K562 (cell line): ENCODE results near the gene CUL4B. TPM values are rescaled to one million over a fixed set of nuclear protein-coding genes. Genes with fewer than 3 reads are reported as not detected.

ENCODE experiments used
- CAMTA2 ChIP-seq: fragments of 250-450 bp; sonication (Bioruptor Pico); conservative IDR thresholded peaks from 2 replicates; pipeline ENCODE4 v1.5.1; 2022
- HNRNPLL ChIP-seq: fragments of 200-400 bp; formaldehyde crosslinking; IDR thresholded peaks from 2 replicates; pipeline ENCODE4 v1.6.1; 2017; ENCODE audit warnings: low read length, low read depth, mild to moderate bottlenecking; ENCODE audit not compliant: poor library complexity, severe bottlenecking
- MCM5 ChIP-seq: fragments of 450-650 bp; IDR thresholded peaks from 2 replicates; pipeline ENCODE4 v1.6.1; 2016; ENCODE audit warnings: low read depth
- MTA1 ChIP-seq: fragments of 450-650 bp; IDR thresholded peaks from 2 replicates; pipeline ENCODE4 v1.6.1; 2017; ENCODE audit warnings: borderline replicate concordance
- POLR2AphosphoS2 ChIP-seq: IDR thresholded peaks from 2 replicates; pipeline ENCODE4 v1.6.1; 2012; ENCODE audit warnings: low read length, improper control_type of control experiment
- PTBP1 ChIP-seq: fragments of 200-400 bp; formaldehyde crosslinking; IDR thresholded peaks from 2 replicates; pipeline ENCODE4 v1.6.1; 2017; ENCODE audit warnings: low read depth, low read length
- SMARCA5 ChIP-seq: fragments of 450-650 bp; IDR thresholded peaks from 2 replicates; pipeline ENCODE4 v1.6.1; 2016
- SNRNP70 ChIP-seq: fragments of 200-400 bp; formaldehyde crosslinking; optimal IDR thresholded peaks from 2 replicates; pipeline ENCODE3; 2017; ENCODE audit warnings: low read depth, low read length
- STAT5A ChIP-seq: IDR thresholded peaks from 2 replicates; pipeline ENCODE4 v1.6.1; 2012; ENCODE audit warnings: low read length, inconsistent platforms, borderline replicate concordance
- TSC22D4 ChIP-seq: fragments of 450-650 bp; IDR thresholded peaks from 2 replicates; pipeline ENCODE4 v1.6.1; 2016; ENCODE audit warnings: missing genetic modification characterization, missing biosample characterization, control low read depth
- XRCC4 ChIP-seq: IDR thresholded peaks from one replicate; pipeline ENCODE4 v1.6.1; 2011; ENCODE audit not compliant: insufficient read depth, insufficient read length; ENCODE audit errors: extremely low read depth
- ZFP30 ChIP-seq: fragments of 250-450 bp; sonication (Bioruptor Pico); IDR thresholded peaks from 2 replicates; pipeline ENCODE4 v1.8.0; 2022; ENCODE audit warnings: moderate library complexity, mild to moderate bottlenecking, inconsistent platforms, borderline replicate concordance
- ZNF146 ChIP-seq: IDR thresholded peaks from one replicate; pipeline ENCODE4 v1.6.1; 2018; ENCODE audit warnings: missing compliant biosample characterization; ENCODE audit not compliant: unreplicated experiment
- ZNF77 ChIP-seq: fragments of 250-450 bp; sonication (Bioruptor Pico); IDR thresholded peaks from 2 replicates; pipeline ENCODE4 v1.5.0; 2020
- polyA plus RNA-seq, 8 experiments: library from polyadenylated mRNA; depleted of rRNA in 4 of 8; stranded (reverse) in 5 of 8; unstranded in 3 of 8; fragments of >200 nt; fragmentation: Nextera tagmentation in 2 of 8; fragmentation: Illumina TruSeq in 1 of 8; extraction: Ambion mirVana in 2 of 8; extraction: Trizol in 1 of 8; gene quantifications; 2 replicates each; pipeline versions ENCODE4 v1.2.1 to v1.2.3, GENCODE V29; 2011 to 2014; ENCODE audit warnings: inconsistent platforms in 1 of 8, missing spikeins in 1 of 8
- total RNA-seq, 7 experiments: library from RNA; depleted of rRNA in 6 of 7; stranded (reverse); fragments of >200 nt in 6 of 7; fragmentation: Illumina TruSeq in 2 of 7; extraction: Trizol in 2 of 7; gene quantifications; 2 replicates each; pipeline versions ENCODE4 v1.2.1 to v1.2.3, GENCODE V29; 2011 to 2021; ENCODE audit warnings: low replicate concordance in 1 of 7
- TF ChIP-seq, protein P1 (sequence below): fragments of 250-450 bp; sonication (Bioruptor Pico); IDR thresholded peaks from 2 replicates; pipeline ENCODE4 v1.4.0; 2020; ENCODE audit warnings: borderline replicate concordance
- TF ChIP-seq, protein P2 (sequence below): fragments of 450-650 bp; IDR thresholded peaks from 2 replicates; pipeline ENCODE4 v1.7.0; 2016; ENCODE audit warnings: borderline replicate concordance
- TF ChIP-seq, protein P3 (sequence below): fragments of 250-450 bp; sonication (Bioruptor Pico); IDR thresholded peaks from 2 replicates; pipeline ENCODE4 v1.8.0; 2021; ENCODE audit warnings: borderline replicate concordance, mild to moderate bottlenecking, moderate library complexity; ENCODE audit not compliant: poor library complexity, severe bottlenecking
- TF ChIP-seq, protein P4 (sequence below): fragments of 450-650 bp; IDR thresholded peaks from 2 replicates; pipeline ENCODE4 v1.6.1; 2016; ENCODE audit warnings: low read depth, mild to moderate bottlenecking, moderate library complexity
- TF ChIP-seq, protein P5 (sequence below): fragments of 250-450 bp; sonication (Bioruptor Pico); IDR thresholded peaks from 2 replicates; pipeline ENCODE4 v1.4.0; 2020
- TF ChIP-seq, protein P6 (sequence below): sonication (generic); formaldehyde crosslinking; IDR thresholded peaks from 2 replicates; pipeline ENCODE4 v1.8.1; 2023; ENCODE audit warnings: mild to moderate bottlenecking, missing genetic modification reagents

CUL4B gene
- total and polyA plus RNA-seq, 9 of the 15 experiments (the other 6 are each of a cell fraction or from before 2014, with no cell fraction given), result 15.0 to 41.7 (median 37.5) TPM

DNA sequence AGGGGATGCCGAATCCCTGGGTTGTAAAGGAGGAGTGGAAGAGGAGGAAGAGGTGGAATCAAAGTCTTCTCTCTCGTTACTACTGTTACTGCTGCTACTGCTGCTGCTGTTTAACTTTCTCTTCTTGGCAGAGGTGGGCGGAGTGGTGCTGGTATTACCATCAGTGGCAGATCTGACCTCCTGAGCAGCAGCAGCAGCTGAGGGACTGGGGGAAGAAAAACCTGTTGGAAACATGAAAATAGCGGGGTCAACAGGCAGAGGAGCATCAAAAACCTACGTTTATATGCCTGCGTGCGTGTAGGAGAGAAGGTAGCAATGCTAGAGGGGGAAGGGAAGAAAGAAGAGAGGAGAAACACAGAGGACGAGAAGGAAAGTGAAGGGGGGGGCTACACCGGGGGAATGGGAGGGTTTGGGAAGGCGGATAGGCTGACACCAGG is 339 bp downstream of the CUL4B start (continued):
- TF ChIP-seq, protein P1, sequence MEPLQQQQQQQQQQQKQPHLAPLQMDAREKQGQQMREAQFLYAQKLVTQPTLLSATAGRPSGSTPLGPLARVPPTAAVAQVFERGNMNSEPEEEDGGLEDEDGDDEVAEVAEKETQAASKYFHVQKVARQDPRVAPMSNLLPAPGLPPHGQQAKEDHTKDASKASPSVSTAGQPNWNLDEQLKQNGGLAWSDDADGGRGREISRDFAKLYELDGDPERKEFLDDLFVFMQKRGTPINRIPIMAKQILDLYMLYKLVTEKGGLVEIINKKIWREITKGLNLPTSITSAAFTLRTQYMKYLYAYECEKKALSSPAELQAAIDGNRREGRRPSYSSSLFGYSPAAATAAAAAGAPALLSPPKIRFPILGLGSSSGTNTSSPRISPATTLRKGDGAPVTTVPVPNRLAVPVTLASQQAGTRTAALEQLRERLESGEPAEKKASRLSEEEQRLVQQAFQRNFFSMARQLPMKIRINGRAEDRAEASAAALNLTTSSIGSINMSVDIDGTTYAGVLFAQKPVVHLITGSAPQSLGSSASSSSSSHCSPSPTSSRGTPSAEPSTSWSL (CRISPR knock-in tag), result no peak
- TF ChIP-seq, protein P2, sequence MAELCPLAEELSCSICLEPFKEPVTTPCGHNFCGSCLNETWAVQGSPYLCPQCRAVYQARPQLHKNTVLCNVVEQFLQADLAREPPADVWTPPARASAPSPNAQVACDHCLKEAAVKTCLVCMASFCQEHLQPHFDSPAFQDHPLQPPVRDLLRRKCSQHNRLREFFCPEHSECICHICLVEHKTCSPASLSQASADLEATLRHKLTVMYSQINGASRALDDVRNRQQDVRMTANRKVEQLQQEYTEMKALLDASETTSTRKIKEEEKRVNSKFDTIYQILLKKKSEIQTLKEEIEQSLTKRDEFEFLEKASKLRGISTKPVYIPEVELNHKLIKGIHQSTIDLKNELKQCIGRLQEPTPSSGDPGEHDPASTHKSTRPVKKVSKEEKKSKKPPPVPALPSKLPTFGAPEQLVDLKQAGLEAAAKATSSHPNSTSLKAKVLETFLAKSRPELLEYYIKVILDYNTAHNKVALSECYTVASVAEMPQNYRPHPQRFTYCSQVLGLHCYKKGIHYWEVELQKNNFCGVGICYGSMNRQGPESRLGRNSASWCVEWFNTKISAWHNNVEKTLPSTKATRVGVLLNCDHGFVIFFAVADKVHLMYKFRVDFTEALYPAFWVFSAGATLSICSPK, result no peak
- no peak for TF ChIP-seq CAMTA2
- TF ChIP-seq MTA1, result peak; percentile 27; the same call in 1 of the 2 replicates
- TF ChIP-seq SNRNP70, result no peak
- TF ChIP-seq, protein P3, sequence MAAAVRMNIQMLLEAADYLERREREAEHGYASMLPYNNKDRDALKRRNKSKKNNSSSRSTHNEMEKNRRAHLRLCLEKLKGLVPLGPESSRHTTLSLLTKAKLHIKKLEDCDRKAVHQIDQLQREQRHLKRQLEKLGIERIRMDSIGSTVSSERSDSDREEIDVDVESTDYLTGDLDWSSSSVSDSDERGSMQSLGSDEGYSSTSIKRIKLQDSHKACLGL (CRISPR knock-in tag), result no peak
- no peak for TF ChIP-seq ZNF77 (CRISPR knock-in tag)
- no peak for TF ChIP-seq SMARCA5
- TF ChIP-seq, protein P4, sequence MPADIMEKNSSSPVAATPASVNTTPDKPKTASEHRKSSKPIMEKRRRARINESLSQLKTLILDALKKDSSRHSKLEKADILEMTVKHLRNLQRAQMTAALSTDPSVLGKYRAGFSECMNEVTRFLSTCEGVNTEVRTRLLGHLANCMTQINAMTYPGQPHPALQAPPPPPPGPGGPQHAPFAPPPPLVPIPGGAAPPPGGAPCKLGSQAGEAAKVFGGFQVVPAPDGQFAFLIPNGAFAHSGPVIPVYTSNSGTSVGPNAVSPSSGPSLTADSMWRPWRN, result no peak
- TF ChIP-seq MCM5, result no peak
- no peak for TF ChIP-seq POLR2AphosphoS2
- TF ChIP-seq XRCC4, result no peak
- TF ChIP-seq ZFP30 (CRISPR knock-in tag), result no peak
- TF ChIP-seq ZNF146, result no peak
- no peak for TF ChIP-seq HNRNPLL
- TF ChIP-seq STAT5A, result no peak
- no peak for TF ChIP-seq PTBP1
- TF ChIP-seq, protein P5, sequence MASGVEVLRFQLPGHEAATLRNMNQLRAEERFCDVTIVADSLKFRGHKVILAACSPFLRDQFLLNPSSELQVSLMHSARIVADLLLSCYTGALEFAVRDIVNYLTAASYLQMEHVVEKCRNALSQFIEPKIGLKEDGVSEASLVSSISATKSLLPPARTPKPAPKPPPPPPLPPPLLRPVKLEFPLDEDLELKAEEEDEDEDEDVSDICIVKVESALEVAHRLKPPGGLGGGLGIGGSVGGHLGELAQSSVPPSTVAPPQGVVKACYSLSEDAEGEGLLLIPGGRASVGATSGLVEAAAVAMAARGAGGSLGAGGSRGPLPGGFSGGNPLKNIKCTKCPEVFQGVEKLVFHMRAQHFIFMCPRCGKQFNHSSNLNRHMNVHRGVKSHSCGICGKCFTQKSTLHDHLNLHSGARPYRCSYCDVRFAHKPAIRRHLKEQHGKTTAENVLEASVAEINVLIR, result no peak
- TF ChIP-seq TSC22D4 (tag), result no peak
- TF ChIP-seq, protein P6, sequence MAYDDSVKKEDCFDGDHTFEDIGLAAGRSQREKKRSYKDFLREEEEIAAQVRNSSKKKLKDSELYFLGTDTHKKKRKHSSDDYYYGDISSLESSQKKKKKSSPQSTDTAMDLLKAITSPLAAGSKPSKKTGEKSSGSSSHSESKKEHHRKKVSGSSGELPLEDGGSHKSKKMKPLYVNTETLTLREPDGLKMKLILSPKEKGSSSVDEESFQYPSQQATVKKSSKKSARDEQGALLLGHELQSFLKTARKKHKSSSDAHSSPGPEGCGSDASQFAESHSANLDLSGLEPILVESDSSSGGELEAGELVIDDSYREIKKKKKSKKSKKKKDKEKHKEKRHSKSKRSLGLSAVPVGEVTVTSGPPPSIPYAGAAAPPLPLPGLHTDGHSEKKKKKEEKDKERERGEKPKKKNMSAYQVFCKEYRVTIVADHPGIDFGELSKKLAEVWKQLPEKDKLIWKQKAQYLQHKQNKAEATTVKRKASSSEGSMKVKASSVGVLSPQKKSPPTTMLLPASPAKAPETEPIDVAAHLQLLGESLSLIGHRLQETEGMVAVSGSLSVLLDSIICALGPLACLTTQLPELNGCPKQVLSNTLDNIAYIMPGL, result no peak
